OCI-LY3 (cell line): ENCODE results near the gene TBX22.

Source experiments
- H2AFZ ChIP-seq: fragments of 200-600, 300-600 bp; shearing (Covaris generic); 2 replicates; pipeline ENCODE4 v1.6.0; 2014; ENCODE audit warnings: antibody characterized with exemption, low read depth, low read length
- H3K27ac ChIP-seq: fragments of 200-600, 300-600 bp; sonication (generic); 2 replicates; pipeline ENCODE4 v1.5.1; 2014; ENCODE audit warnings: mild to moderate bottlenecking, low read length, moderate library complexity, mixed read lengths
- H3K27me3 ChIP-seq: fragments of 200-600, 300-600 bp; sonication (generic); 2 replicates; pipeline ENCODE4 v1.6.1; 2014; ENCODE audit warnings: low read depth, low read length, mixed read lengths
- H3K36me3 ChIP-seq: fragments of 200-600, 300-600 bp; sonication (generic); replicated peaks from 2 replicates; pipeline ENCODE3; 2014; ENCODE audit warnings: low read depth, low read length, mixed read lengths
- H3K4me1 ChIP-seq: fragments of 300-600, 200-600 bp; sonication (generic); 2 replicates; pipeline ENCODE4 v1.6.1; 2014; ENCODE audit warnings: low read length, mixed read lengths
- H3K4me2 ChIP-seq: fragments of 200-600, 300-600 bp; sonication (generic); 2 replicates; pipeline ENCODE4 v1.6.1; 2014; ENCODE audit warnings: low read length, mixed read lengths
- H3K4me3 ChIP-seq: fragments of 300-600, 200-600 bp; sonication (generic); 2 replicates; pipeline ENCODE4 v1.5.1; 2014; ENCODE audit warnings: antibody characterized with exemption, mild to moderate bottlenecking, low read length, moderate library complexity
- H3K79me2 ChIP-seq: fragments of 300-600, 200-600 bp; shearing (Covaris generic); 2 replicates; pipeline ENCODE4 v1.6.1; 2014; ENCODE audit warnings: mild to moderate bottlenecking, low read length, mixed read lengths
- H3K9ac ChIP-seq: fragments of 300-600, 200-600 bp; shearing (Covaris generic); 2 replicates; pipeline ENCODE4 v1.6.0; 2014; ENCODE audit warnings: mild to moderate bottlenecking, low read length, moderate library complexity
- H3K9me3 ChIP-seq: fragments of 200-600, 300-600 bp; shearing (Covaris generic); 2 replicates; pipeline ENCODE4 v1.6.1; 2014; ENCODE audit warnings: low read length, mixed read lengths; ENCODE audit not compliant: insufficient read depth
- H4K20me1 ChIP-seq: fragments of 200-600, 300-600 bp; sonication (generic); 2 replicates; pipeline ENCODE4 v1.6.1; 2016; ENCODE audit warnings: low read length, mixed read lengths; ENCODE audit not compliant: insufficient read depth
- EZH2phosphoT487 ChIP-seq: fragments of 200-600 bp; shearing (Covaris generic); IDR thresholded peaks from 2 replicates; pipeline ENCODE4 v1.6.1; 2018; ENCODE audit warnings: antibody characterized with exemption, mixed run types, low read depth
- TF ChIP-seq, protein P1 (sequence below): fragments of 200-600, 300-600 bp; sonication (generic); IDR thresholded peaks from 2 replicates; pipeline ENCODE4 v1.5.1; 2014; ENCODE audit warnings: antibody characterized with exemption, low read length, low read depth

The TBX22 gene, protein sequence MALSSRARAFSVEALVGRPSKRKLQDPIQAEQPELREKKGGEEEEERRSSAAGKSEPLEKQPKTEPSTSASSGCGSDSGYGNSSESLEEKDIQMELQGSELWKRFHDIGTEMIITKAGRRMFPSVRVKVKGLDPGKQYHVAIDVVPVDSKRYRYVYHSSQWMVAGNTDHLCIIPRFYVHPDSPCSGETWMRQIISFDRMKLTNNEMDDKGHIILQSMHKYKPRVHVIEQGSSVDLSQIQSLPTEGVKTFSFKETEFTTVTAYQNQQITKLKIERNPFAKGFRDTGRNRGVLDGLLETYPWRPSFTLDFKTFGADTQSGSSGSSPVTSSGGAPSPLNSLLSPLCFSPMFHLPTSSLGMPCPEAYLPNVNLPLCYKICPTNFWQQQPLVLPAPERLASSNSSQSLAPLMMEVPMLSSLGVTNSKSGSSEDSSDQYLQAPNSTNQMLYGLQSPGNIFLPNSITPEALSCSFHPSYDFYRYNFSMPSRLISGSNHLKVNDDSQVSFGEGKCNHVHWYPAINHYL

DNA sequence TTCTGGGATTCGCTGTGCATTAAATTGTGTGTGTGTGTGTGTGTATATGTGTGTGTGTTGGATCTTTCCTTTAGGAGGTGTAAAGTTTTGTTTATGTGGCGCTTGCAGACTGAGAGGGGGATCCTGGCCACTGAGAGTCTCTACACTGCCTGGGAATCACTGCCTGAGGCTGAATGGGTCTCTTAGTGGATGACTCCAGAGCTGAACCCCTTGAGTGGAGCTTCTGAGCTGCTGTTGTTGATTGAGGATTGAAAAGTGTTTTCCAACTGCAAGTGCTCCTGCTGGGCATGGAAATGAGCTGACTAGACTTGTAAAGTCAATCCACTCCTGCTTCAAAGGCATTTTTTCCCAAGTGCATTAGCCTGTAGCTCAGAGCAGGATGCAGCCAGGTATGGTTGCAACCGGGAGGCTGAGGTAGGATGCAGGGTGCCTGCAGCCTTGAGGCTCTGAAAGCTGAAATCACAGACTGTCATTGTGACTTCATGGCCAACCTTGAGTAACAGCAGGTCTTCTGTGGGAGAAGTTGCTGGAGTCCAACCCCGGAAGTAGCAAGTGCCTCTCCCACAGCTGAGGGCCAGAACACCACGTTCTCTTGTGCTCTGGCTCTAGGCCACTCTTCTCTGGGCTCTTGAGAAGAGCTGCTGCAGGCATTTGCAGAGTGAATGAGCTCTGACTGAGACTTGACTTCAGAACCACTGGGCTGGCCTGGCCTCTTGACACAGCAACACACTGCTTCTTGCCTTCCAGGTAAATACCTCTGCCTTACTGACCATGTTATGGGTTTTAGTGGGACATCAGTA is at the start of gene TBX22:
Gene TBX22, plus strand, starts transcription at position 613 of the 800 bp plus-strand sequence. CDS start 7,517 bp downstream, outside the sequence.
- no peaks in the 10 kb centered on the region for H4K20me1 ChIP-seq
- H3K27ac ChIP-seq: no peak within 1 kb of the TSS
- no peaks in the 10 kb centered on the region for H3K79me2 ChIP-seq
- H3K9me3 ChIP-seq: no peaks in the 10 kb centered on the region
- no peaks in the 10 kb centered on the region for H3K27me3 ChIP-seq
- no peaks in the 10 kb centered on the region for H3K36me3 ChIP-seq
- no peak within 1 kb of the TSS for H3K9ac ChIP-seq
- TF ChIP-seq EZH2phosphoT487: no peak
- TF ChIP-seq, protein P1, sequence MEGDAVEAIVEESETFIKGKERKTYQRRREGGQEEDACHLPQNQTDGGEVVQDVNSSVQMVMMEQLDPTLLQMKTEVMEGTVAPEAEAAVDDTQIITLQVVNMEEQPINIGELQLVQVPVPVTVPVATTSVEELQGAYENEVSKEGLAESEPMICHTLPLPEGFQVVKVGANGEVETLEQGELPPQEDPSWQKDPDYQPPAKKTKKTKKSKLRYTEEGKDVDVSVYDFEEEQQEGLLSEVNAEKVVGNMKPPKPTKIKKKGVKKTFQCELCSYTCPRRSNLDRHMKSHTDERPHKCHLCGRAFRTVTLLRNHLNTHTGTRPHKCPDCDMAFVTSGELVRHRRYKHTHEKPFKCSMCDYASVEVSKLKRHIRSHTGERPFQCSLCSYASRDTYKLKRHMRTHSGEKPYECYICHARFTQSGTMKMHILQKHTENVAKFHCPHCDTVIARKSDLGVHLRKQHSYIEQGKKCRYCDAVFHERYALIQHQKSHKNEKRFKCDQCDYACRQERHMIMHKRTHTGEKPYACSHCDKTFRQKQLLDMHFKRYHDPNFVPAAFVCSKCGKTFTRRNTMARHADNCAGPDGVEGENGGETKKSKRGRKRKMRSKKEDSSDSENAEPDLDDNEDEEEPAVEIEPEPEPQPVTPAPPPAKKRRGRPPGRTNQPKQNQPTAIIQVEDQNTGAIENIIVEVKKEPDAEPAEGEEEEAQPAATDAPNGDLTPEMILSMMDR: no peak
- no peak within 1 kb of the TSS for H2AFZ ChIP-seq
- H3K4me3 ChIP-seq: no peak within 1 kb of the TSS
- no peak within 1 kb of the TSS for H3K4me2 ChIP-seq
- no peaks in the 10 kb centered on the region; the same call in 1 of the 2 replicates for H3K4me1 ChIP-seq

DNA sequence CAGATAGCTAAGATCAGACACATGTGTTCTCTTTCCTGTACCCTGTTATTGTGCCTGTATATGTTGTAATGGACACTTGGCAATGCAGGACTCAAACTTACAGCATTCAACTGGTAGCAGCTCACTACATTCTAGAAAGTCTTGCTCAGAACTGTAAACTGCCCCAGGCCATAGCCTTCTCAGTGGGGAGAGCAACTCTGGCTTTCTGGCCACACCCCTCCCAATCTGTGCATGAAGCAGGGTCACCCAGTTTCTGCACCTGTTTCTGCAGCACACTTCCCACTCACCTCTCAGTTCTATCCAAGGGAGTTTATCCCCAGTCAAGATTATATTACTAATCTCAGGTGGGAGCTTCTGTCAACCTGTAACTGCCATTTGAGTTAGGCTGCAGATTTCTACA is 38.9 kb upstream of the TBX22 start:
- no peaks in the 10 kb centered on the region for H3K36me3 ChIP-seq
- no peaks in the 10 kb centered on the region for H4K20me1 ChIP-seq
- no peaks in the 10 kb centered on the region for H3K27me3 ChIP-seq
- no peaks in the 10 kb centered on the region for H3K4me1 ChIP-seq
- no peaks in the 10 kb centered on the region for H3K9me3 ChIP-seq
- no peak overlapping the region for H2AFZ ChIP-seq
- H3K4me2 ChIP-seq: no peak overlapping the region
- H3K27ac ChIP-seq: no peak overlapping the region
- H3K9ac ChIP-seq: no peak overlapping the region
- TF ChIP-seq EZH2phosphoT487: no peak
- TF ChIP-seq, protein P1: no peak
- no peak overlapping the region for H3K4me3 ChIP-seq
- no peaks in the 10 kb centered on the region for H3K79me2 ChIP-seq

DNA sequence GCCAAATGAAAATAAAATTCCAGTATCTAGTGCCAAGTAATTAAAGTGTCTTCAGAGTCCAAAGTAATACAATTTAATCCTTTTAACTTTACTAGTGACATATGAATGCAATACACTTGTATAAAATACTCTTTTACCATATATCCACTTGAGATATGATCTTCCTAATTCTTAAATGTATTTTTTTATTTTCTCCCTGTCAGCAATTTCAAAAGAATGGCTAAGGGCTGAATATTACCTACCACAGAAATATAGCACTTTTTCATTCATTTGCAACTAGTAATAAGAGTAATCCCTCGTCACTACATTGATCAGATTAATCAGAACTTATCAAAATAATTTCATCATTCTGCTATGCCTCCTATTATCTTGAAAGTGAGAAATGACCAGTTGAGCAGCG is 10.1 kb upstream of the TBX22 start:
- H3K4me2 ChIP-seq: no peak overlapping the region
- no peaks in the 10 kb centered on the region for H3K36me3 ChIP-seq
- H3K27me3 ChIP-seq: no peaks in the 10 kb centered on the region
- H3K79me2 ChIP-seq: no peaks in the 10 kb centered on the region
- no peak overlapping the region for H3K4me3 ChIP-seq
- H4K20me1 ChIP-seq: no peaks in the 10 kb centered on the region
- no peak overlapping the region for H3K9ac ChIP-seq
- H3K9me3 ChIP-seq: no peaks in the 10 kb centered on the region
- no peak for TF ChIP-seq EZH2phosphoT487
- TF ChIP-seq, protein P1: no peak
- H3K4me1 ChIP-seq: no peaks in the 10 kb centered on the region
- H3K27ac ChIP-seq: no peak overlapping the region
- H2AFZ ChIP-seq: no peak overlapping the region

DNA sequence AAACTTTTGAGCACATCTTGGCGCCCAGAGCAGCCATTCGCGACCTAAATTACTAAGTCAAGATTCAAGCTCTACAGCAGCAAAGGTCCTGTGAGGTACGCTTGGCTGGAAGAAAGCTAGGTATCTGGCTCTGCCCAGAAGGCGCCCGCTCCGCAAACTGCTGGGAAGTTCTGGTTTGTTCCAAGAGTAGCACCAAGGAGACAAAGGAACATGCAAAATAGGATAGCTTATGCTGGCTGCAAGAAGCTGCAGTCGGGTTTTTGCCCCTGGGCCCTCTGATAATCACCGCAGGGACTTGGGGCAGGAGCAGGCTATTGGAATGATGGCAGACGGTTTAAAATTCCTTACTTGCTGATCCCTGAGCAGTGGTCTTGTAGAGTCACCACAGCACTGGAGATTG is 3.0 kb upstream of the TBX22 start:
- Histone ChIP-seq H3K9ac (no peak overlapping the region), H3K27me3 (no peaks in the 10 kb centered on the region), H2AFZ (no peak overlapping the region), H4K20me1 (no peaks in the 10 kb centered on the region), H3K4me1 (no peaks in the 10 kb centered on the region; the same call in 1 of the 2 replicates), H3K4me3 (no peak overlapping the region), H3K27ac (no peak overlapping the region), H3K36me3 (no peaks in the 10 kb centered on the region), H3K9me3 (no peaks in the 10 kb centered on the region), H3K79me2 (no peaks in the 10 kb centered on the region), H3K4me2 (no peak overlapping the region)
- TF ChIP-seq, protein P1: no peak
- TF ChIP-seq EZH2phosphoT487: no peak
